OCI-LY7 (cell line): ENCODE data around the gene STMN1.

Experiments used
- EZH2phosphoT487 ChIP-seq: fragments of 200-600 bp; sonication (generic); IDR thresholded peaks from 2 replicates; pipeline ENCODE4 v1.6.1; 2018; ENCODE audit warnings: low read depth, borderline replicate concordance, mild to moderate bottlenecking, mixed run types, antibody characterized with exemption, low read length, moderate library complexity, mixed read lengths
- TF ChIP-seq, protein P1 (sequence below): fragments of 200-600 bp; sonication (generic); conservative IDR thresholded peaks from 2 replicates; pipeline ENCODE4 v1.5.1; 2014; ENCODE audit warnings: mild to moderate bottlenecking, antibody characterized with exemption, low read length, moderate library complexity, mixed read lengths

DNA sequence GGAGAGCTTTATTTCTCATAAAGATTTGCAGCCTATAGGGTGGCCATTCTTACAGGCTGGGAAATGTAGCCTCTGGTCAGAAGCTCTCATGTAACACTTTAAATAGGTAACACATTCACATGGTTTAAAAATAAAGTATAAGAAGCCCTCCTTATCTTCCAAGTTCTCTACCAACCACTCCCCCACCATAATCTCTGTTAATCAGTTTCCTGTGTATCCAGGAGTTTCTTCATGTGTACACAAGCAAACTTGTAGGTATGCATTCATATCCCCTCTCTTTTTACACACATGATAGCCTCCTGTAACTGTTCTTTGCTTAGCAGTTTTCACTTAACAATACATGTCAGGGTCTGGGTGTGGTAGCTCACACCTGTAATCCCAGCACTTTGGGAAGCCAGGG is 4.9 kb upstream of the STMN1 start:
- TF ChIP-seq, protein P1, sequence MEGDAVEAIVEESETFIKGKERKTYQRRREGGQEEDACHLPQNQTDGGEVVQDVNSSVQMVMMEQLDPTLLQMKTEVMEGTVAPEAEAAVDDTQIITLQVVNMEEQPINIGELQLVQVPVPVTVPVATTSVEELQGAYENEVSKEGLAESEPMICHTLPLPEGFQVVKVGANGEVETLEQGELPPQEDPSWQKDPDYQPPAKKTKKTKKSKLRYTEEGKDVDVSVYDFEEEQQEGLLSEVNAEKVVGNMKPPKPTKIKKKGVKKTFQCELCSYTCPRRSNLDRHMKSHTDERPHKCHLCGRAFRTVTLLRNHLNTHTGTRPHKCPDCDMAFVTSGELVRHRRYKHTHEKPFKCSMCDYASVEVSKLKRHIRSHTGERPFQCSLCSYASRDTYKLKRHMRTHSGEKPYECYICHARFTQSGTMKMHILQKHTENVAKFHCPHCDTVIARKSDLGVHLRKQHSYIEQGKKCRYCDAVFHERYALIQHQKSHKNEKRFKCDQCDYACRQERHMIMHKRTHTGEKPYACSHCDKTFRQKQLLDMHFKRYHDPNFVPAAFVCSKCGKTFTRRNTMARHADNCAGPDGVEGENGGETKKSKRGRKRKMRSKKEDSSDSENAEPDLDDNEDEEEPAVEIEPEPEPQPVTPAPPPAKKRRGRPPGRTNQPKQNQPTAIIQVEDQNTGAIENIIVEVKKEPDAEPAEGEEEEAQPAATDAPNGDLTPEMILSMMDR = no peak
- TF ChIP-seq EZH2phosphoT487 = no peak
